ENCODE measurements around the gene CADM2. TPM values are rescaled to one million over a fixed set of nuclear protein-coding genes. Genes with fewer than 3 reads are reported as not detected.
A peak's percentile ranks its signal among the peaks of the same experiment; 100 is the strongest.
"Not testable (repeated sequence)": the region's sequence is repeated elsewhere in the genome, so short reads cannot be mapped to it uniquely, and the experiment has no call there.

Gene CADM2
- total RNA-seq, 1 donor from 2014 or later: 1.2 TPM

- intact Hi-C loops (cut with DNase I): no loop called here
- ATAC-seq (ENCODE audit: poor library complexity): no peak
- DNase-seq: no peak
Measured at GRCh38 chr3:85502148-85502875, 543.5 kb downstream of the CADM2 start.

GRCh38 chr3:85504129-85504784, 545.5 kb downstream of the CADM2 start:
- ATAC-seq (ENCODE audit: poor library complexity); DNase-seq; intact Hi-C loops (cut with DNase I): not testable (repeated sequence)

DNA sequence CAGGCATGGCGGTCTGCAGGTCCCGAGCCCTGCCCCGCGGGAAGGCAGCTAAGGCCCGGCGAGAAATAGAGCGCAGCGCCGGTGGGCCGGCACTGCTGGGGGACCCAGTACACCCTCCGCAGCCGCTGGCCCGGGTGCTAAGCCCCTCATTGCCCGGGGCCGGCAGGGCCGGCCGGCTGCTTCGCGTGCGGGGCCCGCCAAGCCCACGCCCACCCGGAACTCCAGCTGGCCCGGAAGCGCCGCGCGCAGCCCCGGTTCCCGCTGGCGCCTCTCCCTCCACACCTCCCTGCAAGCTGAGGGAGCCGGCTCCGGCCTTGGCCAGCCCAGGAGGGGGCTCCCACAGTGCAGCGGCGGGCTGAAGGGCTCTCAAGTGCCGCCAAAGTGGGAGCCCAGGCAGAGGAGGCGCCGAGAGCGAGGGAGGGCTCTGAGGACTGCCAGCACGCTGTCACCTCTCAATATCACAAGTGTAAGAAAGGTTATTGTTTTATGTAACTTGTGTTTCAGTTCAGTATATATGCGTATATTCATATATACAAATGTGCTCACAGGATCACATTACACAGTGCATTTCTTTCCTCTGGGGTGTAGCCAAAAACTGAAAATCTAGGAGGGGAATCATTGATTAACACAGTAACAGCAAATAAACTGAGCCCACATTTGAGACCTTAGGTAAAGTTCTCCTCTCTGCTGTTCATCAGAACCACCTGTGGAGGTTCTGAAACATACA, 546.2 kb downstream of the CADM2 start:
- not testable (repeated sequence) for ATAC-seq (ENCODE audit: poor library complexity); DNase-seq

GRCh38 chr3:85507052-85507451, 548.3 kb downstream of the CADM2 start:
- ATAC-seq (ENCODE audit: poor library complexity); intact Hi-C loops (cut with DNase I): not testable (repeated sequence)

More for the DNA sequence above, 546.2 kb downstream of the CADM2 start:
- intact Hi-C loops (cut with DNase I): not testable (repeated sequence)

DNA sequence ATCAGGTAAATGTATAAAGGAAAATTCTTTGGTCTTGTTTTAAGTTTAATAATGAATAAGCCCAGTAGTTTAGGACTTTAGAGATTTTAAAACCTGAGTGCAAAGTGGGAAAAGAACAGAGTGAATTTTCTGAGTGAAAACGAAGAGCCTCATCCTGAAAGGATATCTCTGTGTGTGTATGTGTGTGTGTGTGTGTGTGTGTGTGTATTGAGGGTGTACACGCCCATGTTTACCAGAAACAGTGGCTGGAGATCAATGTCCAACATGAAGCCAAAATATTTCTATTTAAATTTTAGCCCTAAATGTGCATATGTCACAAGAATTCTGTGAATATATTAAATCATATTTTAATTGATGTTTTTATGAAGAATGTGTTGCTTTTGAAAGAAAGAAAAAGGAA, 549.9 kb downstream of the CADM2 start:
- DNase-seq (no peak), ATAC-seq (ENCODE audit: poor library complexity) (no peak)
- intact Hi-C loops (cut with DNase I): no loop called here

More at GRCh38 chr3:85507052-85507451, 548.3 kb downstream of the CADM2 start:
- not testable (repeated sequence) for DNase-seq

DNA sequence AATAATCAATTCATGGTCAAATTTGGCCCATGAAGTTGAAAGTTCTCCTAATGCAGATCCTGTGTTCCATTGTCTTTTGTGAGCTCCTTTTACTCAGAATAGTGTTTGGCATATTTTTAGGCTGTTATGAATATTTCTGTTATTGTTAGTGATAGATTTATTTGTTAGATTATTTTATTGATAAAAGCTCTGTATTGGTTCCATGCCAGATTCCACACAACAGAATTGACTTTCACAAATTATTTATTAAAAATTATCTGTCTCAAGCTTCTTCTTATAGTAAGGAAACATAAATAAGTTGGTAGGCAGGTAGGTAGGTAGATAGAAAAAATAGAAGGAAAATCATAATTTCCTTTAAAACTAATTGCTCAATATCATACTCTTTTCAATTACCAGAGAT, 557.4 kb downstream of the CADM2 start:
- intact Hi-C loops (cut with DNase I): no loop called here
- no peak for ATAC-seq (ENCODE audit: poor library complexity)

GRCh38 chr3:85524104-85524503, 565.3 kb downstream of the CADM2 start:
- intact Hi-C loops (cut with DNase I): no loop called here
- ATAC-seq (ENCODE audit: poor library complexity): no peak
- no peak for DNase-seq

More for the DNA sequence above, 557.4 kb downstream of the CADM2 start:
- DNase-seq: no peak

GRCh38 chr3:85525264-85525663, 566.5 kb downstream of the CADM2 start:
- no peak for ATAC-seq (ENCODE audit: poor library complexity)
- no peak for DNase-seq
- intact Hi-C loops (cut with DNase I): no loop called here

DNA sequence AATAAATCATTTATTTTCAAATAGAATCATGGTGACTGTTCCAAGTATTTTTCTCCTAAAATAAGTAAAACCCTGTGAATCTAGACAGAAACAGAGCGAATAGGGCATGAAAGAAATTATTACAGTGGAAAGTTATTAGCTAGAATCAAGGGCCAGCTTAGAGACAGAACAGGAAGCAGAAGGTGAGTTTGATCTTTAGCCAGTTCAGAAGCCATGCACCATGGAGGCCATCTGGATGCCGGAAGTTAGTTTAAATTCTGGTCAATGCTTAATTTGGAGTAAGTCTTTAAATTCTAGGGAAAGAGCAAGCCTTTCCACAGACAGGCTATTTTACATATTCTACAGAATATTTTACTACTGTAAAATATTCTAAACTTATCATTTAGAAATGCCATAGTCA, 574.8 kb downstream of the CADM2 start:
- intact Hi-C loops (cut with DNase I): no loop called here
- ATAC-seq (ENCODE audit: poor library complexity): no peak
- no peak for DNase-seq

- intact Hi-C loops (cut with DNase I): no loop called here
- no peak for ATAC-seq (ENCODE audit: poor library complexity)
- no peak for DNase-seq
Measured at GRCh38 chr3:85535517-85535916, 576.7 kb downstream of the CADM2 start.

DNA sequence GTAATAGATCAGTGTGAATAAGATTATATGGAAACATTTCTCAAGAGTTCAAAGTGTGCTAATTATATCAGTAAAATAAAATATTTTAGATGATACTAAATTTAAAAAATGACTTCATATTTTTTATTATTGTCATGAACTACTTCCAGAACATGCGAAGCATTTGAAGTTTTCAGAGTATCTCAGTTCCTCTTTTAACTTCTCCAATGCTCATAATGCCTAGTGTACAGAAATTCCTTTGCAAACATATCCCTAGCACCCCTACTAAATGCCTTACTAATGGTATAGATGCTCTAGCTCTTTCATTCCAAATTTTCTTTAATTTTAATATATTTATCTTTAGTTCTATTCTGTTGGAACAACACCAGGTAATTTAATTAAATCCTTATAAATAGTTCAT, 580.4 kb downstream of the CADM2 start:
- intact Hi-C loops (cut with DNase I): no loop called here
- DNase-seq: no peak
- ATAC-seq (ENCODE audit: poor library complexity): no peak

DNA sequence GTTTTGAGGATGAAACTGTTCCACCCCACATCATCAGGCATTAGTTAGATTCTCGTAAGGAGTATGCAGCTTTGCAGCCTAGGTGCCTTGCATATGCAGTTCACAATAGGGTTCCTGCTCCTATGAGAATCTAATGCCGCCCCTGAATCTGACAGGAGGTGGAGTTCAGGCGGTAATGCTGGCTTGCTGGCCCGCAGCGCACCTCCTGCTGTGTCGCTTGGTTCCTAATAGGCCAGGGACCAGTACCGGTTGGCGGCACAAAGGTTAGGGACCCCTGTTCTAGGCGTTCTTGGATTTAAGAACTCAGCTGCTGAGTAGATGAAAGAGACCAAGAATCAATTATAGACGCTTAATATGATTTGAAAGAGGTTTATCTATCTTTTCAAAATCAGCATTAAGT, 595.4 kb downstream of the CADM2 start:
- intact Hi-C loops (cut with DNase I): no loop called here
- ATAC-seq (ENCODE audit: poor library complexity) (no peak), DNase-seq (no peak)

GRCh38 chr3:85560088-85560785, 601.4 kb downstream of the CADM2 start:
- intact Hi-C loops (cut with DNase I): no loop called here
- DNase-seq (peak; percentile 63), ATAC-seq (ENCODE audit: poor library complexity) (peak; percentile 89)

DNA sequence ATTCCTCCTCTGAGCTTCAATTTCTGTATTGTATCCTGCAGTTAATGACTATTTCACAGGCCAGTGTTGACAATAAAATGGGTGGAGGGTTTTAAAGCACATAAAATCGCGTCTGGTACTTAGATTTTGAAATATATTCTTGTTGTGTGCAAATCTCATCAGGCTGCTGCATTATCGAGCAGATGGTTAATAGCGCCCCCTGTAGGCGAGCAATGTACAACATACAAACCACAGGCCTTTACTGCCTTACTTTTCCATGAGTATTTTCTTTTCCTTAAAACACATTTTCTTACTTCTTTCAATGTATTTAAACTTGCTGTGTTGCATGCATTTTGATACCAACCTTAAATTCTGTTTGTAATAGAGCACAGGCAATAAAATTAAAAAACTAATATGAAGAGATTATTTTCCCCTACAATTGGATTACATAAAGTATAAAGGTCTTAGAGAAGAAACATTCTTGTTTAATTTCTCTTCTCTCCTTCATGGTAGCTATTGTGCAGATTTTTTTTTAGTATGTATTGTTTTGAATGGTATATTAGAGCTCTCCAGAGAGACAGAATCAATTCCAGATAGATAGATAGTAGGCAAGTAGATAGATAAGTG, 608.4 kb downstream of the CADM2 start:
- intact Hi-C loops (cut with DNase I): no loop called here
- ATAC-seq (ENCODE audit: poor library complexity) (no peak), DNase-seq (no peak)

DNA sequence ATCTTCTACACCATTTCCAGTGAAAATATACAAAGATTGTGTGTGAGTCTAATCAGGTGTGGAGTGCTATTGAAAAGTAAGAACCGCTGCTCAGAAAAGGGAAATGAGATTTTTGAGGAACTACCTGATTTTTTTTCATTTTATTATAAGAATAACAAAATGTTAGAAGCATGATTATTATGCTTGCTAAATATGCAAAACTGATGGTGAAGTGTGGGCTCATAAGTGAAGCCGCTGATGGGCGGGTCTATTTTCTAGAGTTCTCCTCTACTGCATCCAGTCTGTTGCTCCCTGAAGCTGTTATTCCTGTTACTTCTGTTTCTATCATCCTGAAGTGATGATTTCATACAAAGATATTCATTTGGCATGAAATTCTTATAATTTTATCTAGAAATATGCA, 612.0 kb downstream of the CADM2 start:
- intact Hi-C loops (cut with DNase I): loop anchor here (10.0 kb wide), 1 partner anchor 1026 kb away; no protein-coding TSS in a partner anchor

DNA sequence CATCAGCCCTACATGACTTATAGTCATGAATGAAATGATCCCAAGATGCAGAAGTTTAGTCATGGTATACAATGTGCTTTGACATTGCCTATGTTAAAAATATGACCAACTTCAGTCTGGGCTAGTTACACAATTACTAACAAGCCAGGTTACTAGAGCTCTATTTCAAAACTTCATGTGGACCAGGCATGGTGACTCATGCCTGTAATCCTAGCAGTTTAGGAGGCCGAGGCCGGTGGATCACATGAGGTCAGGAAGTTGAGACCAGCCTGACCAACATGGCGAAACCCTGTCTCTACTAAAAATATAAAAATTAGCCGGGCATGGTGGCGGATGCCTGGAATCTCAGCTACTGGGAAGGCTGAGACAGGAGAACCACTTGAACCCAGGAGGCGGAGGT, 613.0 kb downstream of the CADM2 start:
- no peak for DNase-seq
- intact Hi-C loops (cut with DNase I): loop anchor here (10.0 kb wide), 1 partner anchor 1027 kb away; no protein-coding TSS in a partner anchor
- ATAC-seq (ENCODE audit: poor library complexity): no peak

More for the DNA sequence above, 612.0 kb downstream of the CADM2 start:
- no peak for ATAC-seq (ENCODE audit: poor library complexity)
- DNase-seq: no peak

- DNase-seq (no peak), ATAC-seq (ENCODE audit: poor library complexity) (no peak)
- intact Hi-C loops (cut with DNase I): loop anchor here (10.0 kb wide), 1 partner anchor 1028 kb away; no protein-coding TSS in a partner anchor
Measured at GRCh38 chr3:85572426-85572825, 613.6 kb downstream of the CADM2 start.

DNA sequence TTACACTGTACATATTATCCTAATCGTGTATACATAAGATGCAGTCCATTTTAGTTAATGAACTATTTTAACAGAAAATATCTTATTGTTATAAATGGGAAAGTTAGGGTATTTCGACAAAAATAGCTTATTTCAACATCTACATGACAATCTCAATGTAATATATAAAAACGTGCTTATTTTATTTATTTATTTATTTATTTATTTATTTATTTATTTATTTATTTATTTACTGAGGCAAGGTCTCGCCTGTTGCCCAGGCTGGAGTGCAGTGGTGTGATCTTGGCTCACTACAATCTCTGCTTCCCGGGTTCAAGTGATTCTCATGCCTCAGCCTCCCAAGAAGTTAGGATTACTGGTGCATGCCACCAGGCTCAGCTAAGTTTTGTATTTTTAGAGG, 614.2 kb downstream of the CADM2 start:
- ATAC-seq (ENCODE audit: poor library complexity) (no peak), DNase-seq (no peak)
- intact Hi-C loops (cut with DNase I): loop anchor here (10.0 kb wide), 1 partner anchor 1028 kb away; no protein-coding TSS in a partner anchor

All from Right ventricle myocardium superior (tissue), 1 donor.